Peyer's patch (tissue), 4 donors: ENCODE measurements around the gene NKX6-2. TPM values are rescaled to one million over a fixed set of nuclear protein-coding genes. Genes with fewer than 3 reads are reported as not detected.

Source experiments
- DNase-seq, 3 donors: peaks; one replicate each; pipeline ENCODE4 v3.0.0-alpha.2; 2017 to 2019
- H3K27ac ChIP-seq, 4 donors: fragments of 200-600 bp; sonication (generic); one replicate each; pipeline ENCODE4 v1.5.1; 2016 to 2019
- H3K27me3 ChIP-seq, 2 donors: fragments of 200-600 bp; sonication (generic); one replicate each; pipeline ENCODE4 v1.5.1; 2019
- H3K36me3 ChIP-seq, 3 donors: fragments of 200-600 bp; sonication (generic); one replicate each; pipeline ENCODE4 v1.5.1; 2016 to 2019
- H3K4me1 ChIP-seq, 4 donors: fragments of 200-600 bp; sonication (generic); one replicate each; pipeline ENCODE4 v1.5.1; 2016 to 2019
- H3K4me3 ChIP-seq, 4 donors: fragments of 200-600 bp; sonication (generic); 1 replicate in 3 of 4; 2 replicates in 1 of 4; pipeline ENCODE4 v1.5.1; 2016 to 2019; ENCODE audit warnings: mild to moderate bottlenecking in 1 of 4
- H3K9me3 ChIP-seq, 4 donors: fragments of 200-600 bp; sonication (generic); one replicate each; pipeline ENCODE4 v1.5.1; 2016 to 2019; ENCODE audit warnings: mild to moderate bottlenecking in 1 of 4
- CTCF ChIP-seq, 6 experiments: fragments of 450-650 bp in 4 of 6; fragments of 200-600 bp in 2 of 6; sonication (generic) in 1 of 6; IDR thresholded peaks; one replicate each; pipeline ENCODE4 v1.5.1; 2017 to 2019; ENCODE audit warnings: antibody characterized with exemption in 6 of 6, mild to moderate bottlenecking in 3 of 6, moderate library complexity in 1 of 6
- POLR2A ChIP-seq, 2 donors: fragments of 450-650 bp; IDR thresholded peaks; one replicate each; pipeline ENCODE4 v1.5.1; 2017; ENCODE audit warnings: antibody characterized with exemption in 2 of 2, mild to moderate bottlenecking in 2 of 2, moderate library complexity in 2 of 2
- total RNA-seq, 4 donors: library from RNA; depleted of rRNA; stranded (reverse); fragments of >200 nt; gene quantifications; one replicate each; pipeline ENCODE4 v1.1.0, GENCODE V29; 2016

The NKX6-2 gene
- total RNA-seq, 4 donors from 2014 or later = not detected

GRCh38 chr10:132750936-132751335 lies 35.0 kb downstream of the NKX6-2 start:
- TF ChIP-seq CTCF (IDR thresholded peaks at IDR 0.05) = no peak
- no peak for TF ChIP-seq POLR2A (IDR thresholded peaks at IDR 0.05)
- H3K27ac ChIP-seq = no peak overlapping the region
- no peaks in the 10 kb centered on the region for H3K4me1 ChIP-seq
- H3K27me3 ChIP-seq = no peaks in the 10 kb centered on the region
- peaks cover 0 to 43% (median 0%) of the 10 kb centered on the region in 3 donors for H3K36me3 ChIP-seq
- H3K4me3 ChIP-seq = no peak overlapping the region
- H3K9me3 ChIP-seq = no peaks in the 10 kb centered on the region
- DNase-seq = no peak

GRCh38 chr10:132749371-132749795 lies 36.6 kb downstream of the NKX6-2 start:
- H3K27ac ChIP-seq = no peak overlapping the region
- H3K9me3 ChIP-seq = no peaks in the 10 kb centered on the region
- no peak for TF ChIP-seq CTCF (IDR thresholded peaks at IDR 0.05)
- no peak for TF ChIP-seq POLR2A (IDR thresholded peaks at IDR 0.05)
- H3K36me3 ChIP-seq = peaks cover 0 to 35% (median 0%) of the 10 kb centered on the region in 3 donors
- H3K27me3 ChIP-seq = no peaks in the 10 kb centered on the region
- H3K4me1 ChIP-seq = no peaks in the 10 kb centered on the region
- H3K4me3 ChIP-seq = no peak overlapping the region
- DNase-seq = no peak

- Histone ChIP-seq H3K4me3 (no peak overlapping the region), H3K27me3 (no peaks in the 10 kb centered on the region), H3K4me1 (no peaks in the 10 kb centered on the region), H3K27ac (no peak overlapping the region), H3K36me3 (peaks cover 0 to 28% (median 0%) of the 10 kb centered on the region in 3 donors), H3K9me3 (no peaks in the 10 kb centered on the region)
- TF ChIP-seq CTCF (IDR thresholded peaks at IDR 0.05) = no peak
- TF ChIP-seq POLR2A (IDR thresholded peaks at IDR 0.05) = no peak
- DNase-seq = no peak
Observed at GRCh38 chr10:132748545-132749370, 37.2 kb downstream of the NKX6-2 start.

- H3K4me3 ChIP-seq = no peak overlapping the region
- no peak for DNase-seq
- peaks cover 0 to 25% (median 0%) of the 10 kb centered on the region in 3 donors for H3K36me3 ChIP-seq
- no peaks in the 10 kb centered on the region for H3K4me1 ChIP-seq
- no peaks in the 10 kb centered on the region for H3K9me3 ChIP-seq
- TF ChIP-seq POLR2A (IDR thresholded peaks at IDR 0.05) = no peak
- no peak for TF ChIP-seq CTCF (IDR thresholded peaks at IDR 0.05)
- H3K27ac ChIP-seq = no peak overlapping the region
- H3K27me3 ChIP-seq = no peaks in the 10 kb centered on the region
Observed at GRCh38 chr10:132748135-132748534, 37.8 kb downstream of the NKX6-2 start.

- Histone ChIP-seq H3K36me3 (peaks cover 0 to 25% (median 0%) of the 10 kb centered on the region in 3 donors), H3K4me3 (no peak overlapping the region), H3K4me1 (no peaks in the 10 kb centered on the region), H3K27me3 (no peaks in the 10 kb centered on the region), H3K9me3 (no peaks in the 10 kb centered on the region), H3K27ac (no peak overlapping the region)
- no peak for DNase-seq
- no peak for TF ChIP-seq CTCF (IDR thresholded peaks at IDR 0.05)
- TF ChIP-seq POLR2A (IDR thresholded peaks at IDR 0.05) = no peak
Observed at GRCh38 chr10:132746801-132747625, 38.9 kb downstream of the NKX6-2 start.
